Measurements from ENCODE around the gene ENOPH1. TPM values are rescaled to one million over a fixed set of nuclear protein-coding genes. Genes with fewer than 3 reads are reported as not detected.
"Not testable (repeated sequence)": the region's sequence is repeated elsewhere in the genome, so short reads cannot be mapped to it uniquely, and the experiment has no call there.

Gene ENOPH1
- total and polyA plus RNA-seq, 2 experiments from 2014 or later: 34.0 to 35.6 TPM

DNA sequence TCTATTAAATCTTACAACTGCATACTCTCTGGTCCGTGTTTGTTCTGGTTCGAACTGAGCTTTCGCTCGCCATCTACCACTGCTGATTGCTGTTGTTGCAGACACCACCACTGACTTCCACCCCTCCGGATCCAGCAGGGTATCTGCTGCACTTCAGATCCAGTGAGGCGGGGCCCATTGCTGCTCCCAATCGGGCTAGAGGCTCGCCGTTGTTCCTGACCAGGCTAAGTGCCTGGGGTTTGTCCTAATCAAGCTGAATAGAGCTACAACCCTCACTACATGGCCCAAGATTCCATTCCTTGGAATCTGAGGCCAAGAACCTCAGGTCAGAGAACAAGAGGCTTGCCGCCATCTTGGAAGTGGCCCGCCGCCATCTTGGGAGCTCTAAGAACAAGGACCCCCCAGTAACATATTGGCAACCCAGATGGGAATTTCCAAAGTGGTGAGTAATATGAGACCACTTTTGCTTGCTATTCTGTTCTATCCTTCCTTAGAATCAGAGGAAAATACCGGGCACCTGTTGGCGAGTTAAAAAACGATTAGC lies 43.3 kb downstream of the ENOPH1 start:
- H3K4me3 ChIP-seq: no peak overlapping the region
- no peaks in the 10 kb centered on the region for H3K27me3 ChIP-seq (replicated peaks; ENCODE audit: insufficient read depth)
- peaks cover 22% of the 10 kb centered on the region for H3F3A ChIP-seq (ENCODE audit: insufficient read depth)
- no peak for TF ChIP-seq EZH2 (IDR thresholded peaks at IDR 0.05; ENCODE audit: insufficient read depth, poor library complexity, severe bottlenecking)
- no peak for TF ChIP-seq EZH2phosphoT487 (IDR thresholded peaks at IDR 0.05; ENCODE audit: insufficient read depth, low read depth)
- in situ Hi-C loops (cut with MboI): loop anchor here (25.0 kb wide), 1 partner anchor 789 kb away; no protein-coding TSS in a partner anchor
- H4K20me1 ChIP-seq (ENCODE audit: insufficient read depth): no peaks in the 10 kb centered on the region
- DNase-seq: no peak
- H3K4me2 ChIP-seq (ENCODE audit: unreplicated experiment): no peak overlapping the region
- no peaks in the 10 kb centered on the region for H3K36me3 ChIP-seq (ENCODE audit: low read depth)
- no peak overlapping the region for H2AFZ ChIP-seq
- H3K9me3 ChIP-seq (ENCODE audit: low read depth): no peaks in the 10 kb centered on the region
- H3K79me2 ChIP-seq (ENCODE audit: insufficient read depth): no peaks in the 10 kb centered on the region
- WGBS, 2 experiments (ENCODE audit: low coverage in 1 of 2, low lambda C conversion rate in 2 of 2, missing lambda C conversion rate in 2 of 2): 96% methylated on average over 15 of the region's 15 CpGs
- H3K9me2 ChIP-seq (ENCODE audit: insufficient read depth): no peaks in the 10 kb centered on the region
- H3K27ac ChIP-seq: no peak overlapping the region
- H3K4me1 ChIP-seq (ENCODE audit: insufficient read depth): peaks cover 10% of the 10 kb centered on the region; the same call in 1 of the 2 replicates
- no peak overlapping the region for H3K9ac ChIP-seq

- 90 to 93% methylated on average over 7 of the region's 7 CpGs for whole genome bisulfite sequencing, 2 experiments (ENCODE audit: low coverage in 1 of 2, low lambda C conversion rate in 2 of 2, missing lambda C conversion rate in 2 of 2)
Observed at GRCh38 chr4:82475931-82476330, 45.5 kb downstream of the ENOPH1 start.

DNA sequence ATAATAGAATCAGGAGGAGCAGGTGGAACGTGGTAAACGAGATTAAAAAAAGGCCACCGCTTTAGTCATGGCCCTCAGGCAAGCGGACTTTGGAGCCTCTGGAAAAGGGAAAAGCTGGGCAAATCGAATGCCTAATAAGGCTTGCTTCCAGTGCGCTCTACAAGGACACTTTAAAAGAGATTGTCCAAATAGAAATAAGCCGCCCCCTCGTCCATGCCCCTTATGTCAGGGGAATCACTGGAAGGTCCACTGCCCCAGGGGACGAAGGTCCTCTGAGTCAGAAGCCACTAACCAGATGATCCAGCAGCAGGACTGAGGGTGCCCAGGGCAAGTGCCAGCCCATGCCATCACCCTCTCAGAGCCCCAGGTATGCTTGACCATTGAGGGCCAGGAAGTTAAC lies 47.1 kb downstream of the ENOPH1 start:
- H3K9me2 ChIP-seq (ENCODE audit: insufficient read depth); H3K9me3 ChIP-seq (ENCODE audit: low read depth); H3K4me1 ChIP-seq (ENCODE audit: insufficient read depth); H3K79me2 ChIP-seq (ENCODE audit: insufficient read depth); H3K36me3 ChIP-seq (ENCODE audit: low read depth); H2AFZ ChIP-seq; H4K20me1 ChIP-seq (ENCODE audit: insufficient read depth); in situ Hi-C loops (cut with MboI); H3K4me3 ChIP-seq; H3K27ac ChIP-seq; H3F3A ChIP-seq (ENCODE audit: insufficient read depth); H3K9ac ChIP-seq; DNase-seq; H3K4me2 ChIP-seq (ENCODE audit: unreplicated experiment); H3K27me3 ChIP-seq (replicated peaks; ENCODE audit: insufficient read depth): not testable (repeated sequence)
- WGBS, 2 experiments (ENCODE audit: low coverage in 1 of 2, low lambda C conversion rate in 2 of 2, missing lambda C conversion rate in 2 of 2): 81 to 86% methylated on average over 9 of the region's 9 CpGs

More at GRCh38 chr4:82475931-82476330, 45.5 kb downstream of the ENOPH1 start:
- H3K79me2 ChIP-seq (ENCODE audit: insufficient read depth); H3K9me3 ChIP-seq (ENCODE audit: low read depth); H3F3A ChIP-seq (ENCODE audit: insufficient read depth); H2AFZ ChIP-seq; in situ Hi-C loops (cut with MboI); H3K4me1 ChIP-seq (ENCODE audit: insufficient read depth); H3K4me2 ChIP-seq (ENCODE audit: unreplicated experiment); H3K36me3 ChIP-seq (ENCODE audit: low read depth); H3K27ac ChIP-seq; H3K27me3 ChIP-seq (replicated peaks; ENCODE audit: insufficient read depth); H3K4me3 ChIP-seq; H4K20me1 ChIP-seq (ENCODE audit: insufficient read depth); DNase-seq; H3K9me2 ChIP-seq (ENCODE audit: insufficient read depth); H3K9ac ChIP-seq: not testable (repeated sequence)

DNA sequence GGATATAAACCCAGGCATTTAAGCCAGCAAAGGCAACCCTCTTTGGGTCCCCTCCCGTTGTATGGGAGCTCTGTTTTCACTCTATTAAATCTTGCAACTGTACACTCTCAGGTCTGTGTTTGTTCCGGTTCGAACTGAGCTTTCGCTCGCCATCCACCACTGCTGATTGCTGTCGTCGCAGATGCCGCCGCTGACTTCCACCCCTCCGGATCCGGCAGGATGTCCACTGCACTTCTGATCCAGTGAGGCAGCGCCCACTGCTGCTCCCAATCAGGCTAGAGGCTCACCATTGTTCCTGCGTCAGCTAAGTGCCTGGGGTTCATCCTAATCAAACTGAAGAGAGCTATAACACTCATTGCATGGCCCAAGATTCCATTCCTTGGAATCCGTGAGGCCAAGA lies 49.2 kb downstream of the ENOPH1 start:
- H4K20me1 ChIP-seq (ENCODE audit: insufficient read depth): no peaks in the 10 kb centered on the region
- no peaks in the 10 kb centered on the region for H3K4me1 ChIP-seq (ENCODE audit: insufficient read depth)
- 90 to 92% methylated on average over 14 of the region's 14 CpGs for WGBS, 2 experiments (ENCODE audit: low coverage in 1 of 2, low lambda C conversion rate in 2 of 2, missing lambda C conversion rate in 2 of 2)
- in situ Hi-C loops (cut with MboI): no loop called here
- H3K27ac ChIP-seq: no peak overlapping the region
- H3K36me3 ChIP-seq (ENCODE audit: low read depth): no peaks in the 10 kb centered on the region
- H3K9ac ChIP-seq: no peak overlapping the region
- H3K79me2 ChIP-seq (ENCODE audit: insufficient read depth): no peaks in the 10 kb centered on the region
- no peak overlapping the region for H3K4me3 ChIP-seq
- no peak overlapping the region for H2AFZ ChIP-seq
- H3K4me2 ChIP-seq (ENCODE audit: unreplicated experiment): no peak overlapping the region
- no peaks in the 10 kb centered on the region for H3K9me3 ChIP-seq (ENCODE audit: low read depth)
- H3K27me3 ChIP-seq (replicated peaks; ENCODE audit: insufficient read depth): no peaks in the 10 kb centered on the region
- DNase-seq: no peak
- H3F3A ChIP-seq (ENCODE audit: insufficient read depth): no peaks in the 10 kb centered on the region
- no peaks in the 10 kb centered on the region for H3K9me2 ChIP-seq (ENCODE audit: insufficient read depth)
- TF ChIP-seq EZH2 (IDR thresholded peaks at IDR 0.05; ENCODE audit: insufficient read depth, poor library complexity, severe bottlenecking): no peak

DNA sequence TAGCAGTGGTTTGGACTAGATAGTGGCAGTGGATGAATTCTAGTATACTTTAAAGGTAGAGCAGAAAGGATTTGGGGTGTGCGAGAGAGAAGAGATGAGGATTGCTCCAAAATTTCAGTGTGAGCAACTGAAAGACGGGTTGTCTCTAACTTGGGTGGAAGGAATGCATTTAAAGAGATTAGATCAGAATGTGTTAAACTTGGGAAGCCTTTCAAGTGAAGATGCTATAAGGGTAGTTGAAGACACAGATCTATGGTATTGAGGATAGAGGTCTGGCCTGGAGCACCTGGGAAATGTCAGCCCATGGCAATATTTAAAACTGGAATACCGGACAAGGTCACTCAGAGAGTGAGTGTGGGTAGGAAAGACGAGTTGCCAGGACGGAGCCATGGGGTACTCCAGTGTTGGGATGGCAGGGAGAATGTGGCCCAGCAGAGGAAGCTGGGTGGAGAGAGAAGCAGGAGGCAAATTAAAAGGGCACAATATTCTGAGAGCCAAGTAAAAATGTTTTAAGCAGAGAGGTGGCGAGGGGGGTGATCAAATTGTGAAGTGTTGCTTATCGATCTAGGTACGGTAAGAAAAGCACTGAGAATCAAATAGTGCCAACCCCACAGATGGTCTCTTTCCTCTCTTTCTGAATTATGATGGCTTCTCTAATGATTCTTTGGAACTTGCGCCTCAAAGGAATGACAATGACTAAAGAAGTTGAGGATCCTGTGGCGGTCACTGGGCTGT lies 50.5 kb downstream of the ENOPH1 start:
- Histone ChIP-seq H2AFZ (no peak overlapping the region), H3K4me2 (ENCODE audit: unreplicated experiment) (no peak overlapping the region), H3K9me3 (ENCODE audit: low read depth) (no peaks in the 10 kb centered on the region), H3K9ac (no peak overlapping the region), H3K79me2 (ENCODE audit: insufficient read depth) (no peaks in the 10 kb centered on the region), H4K20me1 (ENCODE audit: insufficient read depth) (no peaks in the 10 kb centered on the region), H3F3A (ENCODE audit: insufficient read depth) (no peaks in the 10 kb centered on the region), H3K9me2 (ENCODE audit: insufficient read depth) (no peaks in the 10 kb centered on the region), H3K27ac (no peak overlapping the region), H3K36me3 (ENCODE audit: low read depth) (no peaks in the 10 kb centered on the region), H3K4me3 (no peak overlapping the region), H3K27me3 (replicated peaks; ENCODE audit: insufficient read depth) (no peaks in the 10 kb centered on the region), H3K4me1 (ENCODE audit: insufficient read depth) (no peaks in the 10 kb centered on the region)
- in situ Hi-C loops (cut with MboI): no loop called here
- DNase-seq: no peak
- TF ChIP-seq EZH2phosphoT487 (IDR thresholded peaks at IDR 0.05; ENCODE audit: insufficient read depth, low read depth) (no peak), EZH2 (IDR thresholded peaks at IDR 0.05; ENCODE audit: insufficient read depth, poor library complexity, severe bottlenecking) (no peak)
- WGBS, 2 experiments (ENCODE audit: low coverage in 1 of 2, low lambda C conversion rate in 2 of 2, missing lambda C conversion rate in 2 of 2): 93% methylated on average over 10 of the region's 10 CpGs
